Measurements from ENCODE around the gene DSP. TPM values are rescaled to one million over a fixed set of nuclear protein-coding genes. Genes with fewer than 3 reads are reported as not detected.
A peak's percentile ranks its signal among the peaks of the same experiment; 100 is the strongest.

The DSP gene
- total RNA-seq, 4 donors from 2014 or later = 712 to 1,491 (median 1,163) TPM

GRCh38 chr6:7556394-7557106 is 15.1 kb downstream of the DSP start:
- H3K9me3 ChIP-seq = no peaks in the 10 kb centered on the region
- no peak for TF ChIP-seq POLR2A (IDR thresholded peaks at IDR 0.05)
- TF ChIP-seq, protein P1, sequence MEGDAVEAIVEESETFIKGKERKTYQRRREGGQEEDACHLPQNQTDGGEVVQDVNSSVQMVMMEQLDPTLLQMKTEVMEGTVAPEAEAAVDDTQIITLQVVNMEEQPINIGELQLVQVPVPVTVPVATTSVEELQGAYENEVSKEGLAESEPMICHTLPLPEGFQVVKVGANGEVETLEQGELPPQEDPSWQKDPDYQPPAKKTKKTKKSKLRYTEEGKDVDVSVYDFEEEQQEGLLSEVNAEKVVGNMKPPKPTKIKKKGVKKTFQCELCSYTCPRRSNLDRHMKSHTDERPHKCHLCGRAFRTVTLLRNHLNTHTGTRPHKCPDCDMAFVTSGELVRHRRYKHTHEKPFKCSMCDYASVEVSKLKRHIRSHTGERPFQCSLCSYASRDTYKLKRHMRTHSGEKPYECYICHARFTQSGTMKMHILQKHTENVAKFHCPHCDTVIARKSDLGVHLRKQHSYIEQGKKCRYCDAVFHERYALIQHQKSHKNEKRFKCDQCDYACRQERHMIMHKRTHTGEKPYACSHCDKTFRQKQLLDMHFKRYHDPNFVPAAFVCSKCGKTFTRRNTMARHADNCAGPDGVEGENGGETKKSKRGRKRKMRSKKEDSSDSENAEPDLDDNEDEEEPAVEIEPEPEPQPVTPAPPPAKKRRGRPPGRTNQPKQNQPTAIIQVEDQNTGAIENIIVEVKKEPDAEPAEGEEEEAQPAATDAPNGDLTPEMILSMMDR (IDR thresholded peaks at IDR 0.05) = no peak
- peak overlapping the region in 2 of 4 donors; percentile 76 to 100 for H3K27ac ChIP-seq
- no peak overlapping the region for H3K4me3 ChIP-seq
- no peak for DNase-seq
- WGBS, 2 donors = 79 to 89% methylated on average over 12 of the region's 12 CpGs
- intact Hi-C loops (cut with DNase I) = no loop called here
- peaks cover 0 to 69% (median 0%) of the 10 kb centered on the region in 3 donors for H3K36me3 ChIP-seq
- peaks cover 0 to 93% (median 7%) of the 10 kb centered on the region in 3 donors for H3K4me1 ChIP-seq
- H3K27me3 ChIP-seq = peaks cover 0 to 5% (median 0%) of the 10 kb centered on the region in 4 donors

DNA sequence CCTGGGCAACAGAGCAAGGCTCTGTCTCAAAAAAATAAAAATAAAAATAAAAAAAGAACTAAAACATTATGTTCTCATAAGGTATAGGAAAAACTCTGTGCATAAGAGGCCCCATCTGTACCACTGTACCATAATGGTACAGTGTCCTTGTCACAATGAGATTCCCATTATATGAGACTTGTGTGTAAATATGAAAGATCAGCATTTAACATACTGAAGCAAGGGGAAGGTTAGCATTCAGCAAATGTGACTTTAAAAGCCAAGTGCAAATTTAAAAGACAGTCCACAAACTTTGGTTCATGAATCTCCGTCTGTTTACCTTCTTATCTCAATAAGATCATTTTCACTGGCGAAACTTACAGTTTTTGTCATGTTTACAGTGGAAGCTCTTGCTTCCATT is 16.2 kb downstream of the DSP start:
- TF ChIP-seq POLR2A (IDR thresholded peaks at IDR 0.05) = no peak
- TF ChIP-seq, protein P1 (IDR thresholded peaks at IDR 0.05) = no peak
- no peaks in the 10 kb centered on the region for H3K27me3 ChIP-seq
- intact Hi-C loops (cut with DNase I) = no loop called here
- peak overlapping the region in 2 of 4 donors; percentile 76 to 100 for H3K27ac ChIP-seq
- no peak for DNase-seq
- H3K36me3 ChIP-seq = peaks cover 0 to 74% (median 3%) of the 10 kb centered on the region in 3 donors
- H3K9me3 ChIP-seq = no peaks in the 10 kb centered on the region
- WGBS, 2 donors = 86 to 88% methylated on average over 2 of the region's 2 CpGs
- H3K4me1 ChIP-seq = peaks cover 0 to 85% (median 5%) of the 10 kb centered on the region in 3 donors
- H3K4me3 ChIP-seq = no peak overlapping the region

DNA sequence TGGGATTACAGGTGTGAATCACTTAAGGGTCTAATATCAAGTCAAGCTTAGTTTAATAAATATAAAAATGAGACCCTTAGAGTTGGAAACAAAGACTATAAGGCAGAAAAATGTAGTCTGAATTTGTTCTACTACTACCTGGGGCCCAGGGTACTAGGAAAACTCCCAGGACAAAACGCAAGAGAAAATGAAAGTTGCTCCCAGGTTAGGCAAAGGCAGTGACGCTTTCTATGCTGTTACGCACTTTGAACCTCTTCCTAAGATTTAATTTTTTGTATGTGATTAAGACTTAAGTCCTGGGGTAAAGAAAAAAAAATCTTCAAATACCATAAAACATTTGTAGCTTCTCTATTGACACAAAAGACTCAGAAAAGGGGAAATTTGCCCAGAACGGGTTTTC is 17.3 kb downstream of the DSP start:
- H3K36me3 ChIP-seq = peaks cover 0 to 86% (median 9%) of the 10 kb centered on the region in 3 donors
- no peak overlapping the region for H3K4me3 ChIP-seq
- H3K27me3 ChIP-seq = no peaks in the 10 kb centered on the region
- H3K9me3 ChIP-seq = no peaks in the 10 kb centered on the region
- no peak for TF ChIP-seq POLR2A (IDR thresholded peaks at IDR 0.05)
- TF ChIP-seq, protein P1 (IDR thresholded peaks at IDR 0.05) = no peak
- no peak for DNase-seq
- H3K4me1 ChIP-seq = peaks cover 0 to 74% (median 5%) of the 10 kb centered on the region in 3 donors
- H3K27ac ChIP-seq = peak overlapping the region in 3 of 4 donors; percentile 45 to 100 (median 76)
- intact Hi-C loops (cut with DNase I) = no loop called here
- 74 to 86% methylated on average over 4 of the region's 4 CpGs for WGBS, 2 donors

DNA sequence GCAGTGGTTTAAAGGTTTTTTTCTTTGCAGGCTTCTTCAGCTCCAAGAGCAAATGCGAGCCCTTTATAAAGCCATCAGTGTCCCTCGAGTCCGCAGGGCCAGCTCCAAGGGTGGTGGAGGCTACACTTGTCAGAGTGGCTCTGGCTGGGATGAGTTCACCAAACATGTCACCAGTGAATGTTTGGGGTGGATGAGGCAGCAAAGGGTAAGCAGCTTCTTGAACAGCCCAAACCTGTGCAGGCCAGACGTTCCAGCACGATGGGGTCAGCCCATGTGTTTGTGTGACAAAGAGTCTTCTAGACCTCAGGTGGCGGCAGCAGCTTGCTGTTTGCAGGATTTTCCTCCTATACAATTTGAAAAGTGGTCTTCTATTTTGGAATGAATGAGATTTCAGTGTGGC is 17.7 kb downstream of the DSP start:
- 64 to 83% methylated on average over 5 to 6 of the region's 6 CpGs for WGBS, 2 donors

More for the DNA sequence above, 17.7 kb downstream of the DSP start:
- TF ChIP-seq, protein P1 (IDR thresholded peaks at IDR 0.05) = no peak
- TF ChIP-seq POLR2A (IDR thresholded peaks at IDR 0.05) = no peak
- H3K4me1 ChIP-seq = peaks cover 0 to 69% (median 5%) of the 10 kb centered on the region in 3 donors
- no peaks in the 10 kb centered on the region for H3K27me3 ChIP-seq
- DNase-seq = no peak
- H3K4me3 ChIP-seq = no peak overlapping the region
- peak overlapping the region; percentile 36 to 100 (median 60) for H3K27ac ChIP-seq
- peaks cover 0 to 90% (median 9%) of the 10 kb centered on the region in 3 donors for H3K36me3 ChIP-seq
- intact Hi-C loops (cut with DNase I) = no loop called here
- no peaks in the 10 kb centered on the region for H3K9me3 ChIP-seq
